PC-3 (cell line): ENCODE data around the gene DLG2.

Source experiments
- CTCF ChIP-seq: fragments of 300-600 bp; sonication (generic); conservative IDR thresholded peaks from 2 replicates; pipeline ENCODE4 v1.5.1; 2017; ENCODE audit warnings: antibody characterized with exemption, low read depth, mild to moderate bottlenecking, low read length
- EZH2 ChIP-seq: fragments of 300-600 bp; sonication (generic); IDR thresholded peaks from one replicate; pipeline ENCODE4 v1.6.1; 2017; ENCODE audit warnings: antibody characterized with exemption, mild to moderate bottlenecking, low read length; ENCODE audit not compliant: unreplicated experiment
- EZH2phosphoT487 ChIP-seq: fragments of 300-600 bp; sonication (generic); IDR thresholded peaks from 2 replicates; pipeline ENCODE4 v1.6.1; 2018; ENCODE audit warnings: mild to moderate bottlenecking, antibody characterized with exemption, low read length, borderline replicate concordance

- no peak for TF ChIP-seq CTCF
- TF ChIP-seq EZH2phosphoT487: no peak
- no peak for TF ChIP-seq EZH2
These were observed 55.1 kb downstream of the DLG2 start for GRCh38 chr11:85572056-85572455.
